ENCODE results near the gene PIN4.
A peak's percentile ranks its signal among the peaks of the same experiment; 100 is the strongest.
"Not testable (repeated sequence)": the region's sequence is repeated elsewhere in the genome, so short reads cannot be mapped to it uniquely, and the experiment has no call there.

The PIN4 gene

GRCh38 chrX:72201836-72202536 is 20.4 kb downstream of the PIN4 start:
- DNase-seq (ENCODE audit: low read depth in 2 of 2, low spot score in 1 of 2) = no peak

DNA sequence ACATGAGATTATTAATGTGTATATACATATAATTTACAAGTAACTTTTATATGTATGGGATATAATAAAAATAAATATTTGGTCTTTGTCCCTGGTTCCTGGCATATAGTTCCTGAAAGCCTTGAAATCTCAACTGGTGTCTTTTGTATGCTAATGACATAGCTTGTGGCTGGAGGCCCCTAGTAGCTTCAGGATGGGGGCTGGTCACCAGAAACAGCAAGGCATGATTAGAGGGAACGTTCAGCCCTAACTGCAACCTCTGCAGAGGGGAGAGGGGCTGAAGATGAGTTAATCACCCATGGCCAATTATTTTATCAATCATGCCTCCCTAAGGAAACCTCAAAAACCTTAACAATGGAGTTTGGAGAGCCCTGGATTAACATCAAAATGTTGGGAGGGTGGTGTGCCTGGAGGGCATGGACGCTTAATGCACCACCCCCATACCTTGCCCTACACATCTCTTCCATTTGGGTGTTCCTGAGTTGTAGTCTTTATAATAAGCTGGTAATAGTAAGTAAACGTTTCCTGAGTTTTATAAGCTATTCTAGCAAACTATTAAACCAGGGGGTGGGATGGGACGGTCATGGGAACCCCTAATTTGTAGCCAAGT is 21.3 kb downstream of the PIN4 start:
- DNase-seq (ENCODE audit: low read depth in 2 of 2, low spot score in 1 of 2) = no peak

GRCh38 chrX:72203421-72203820 is 21.9 kb downstream of the PIN4 start:
- no peak for DNase-seq (ENCODE audit: low read depth in 2 of 2, low spot score in 1 of 2)

DNA sequence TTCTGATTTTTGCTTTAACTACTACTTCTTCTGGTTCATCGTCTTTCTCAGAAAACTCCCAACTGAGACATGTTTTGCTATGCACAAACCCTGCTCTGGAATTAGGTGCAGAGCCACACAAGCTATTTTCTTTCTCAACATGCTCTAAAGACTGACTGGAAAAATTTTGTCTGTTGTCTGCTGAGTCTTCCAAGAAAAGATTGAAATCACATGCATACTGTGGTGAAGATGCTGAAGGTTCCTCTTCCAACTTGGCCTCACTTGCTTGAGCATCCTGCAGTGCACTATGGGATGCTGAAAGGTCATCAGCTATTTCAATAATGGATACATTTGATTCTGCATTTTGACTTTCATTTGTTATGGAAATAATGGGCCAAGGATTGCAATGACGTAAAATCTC is 24.1 kb downstream of the PIN4 start:
- DNase-seq (ENCODE audit: low read depth in 2 of 2, low spot score in 1 of 2) = no peak

GRCh38 chrX:72207366-72207765 is 25.8 kb downstream of the PIN4 start:
- no peak for DNase-seq (ENCODE audit: low read depth in 2 of 2, low spot score in 1 of 2)

DNA sequence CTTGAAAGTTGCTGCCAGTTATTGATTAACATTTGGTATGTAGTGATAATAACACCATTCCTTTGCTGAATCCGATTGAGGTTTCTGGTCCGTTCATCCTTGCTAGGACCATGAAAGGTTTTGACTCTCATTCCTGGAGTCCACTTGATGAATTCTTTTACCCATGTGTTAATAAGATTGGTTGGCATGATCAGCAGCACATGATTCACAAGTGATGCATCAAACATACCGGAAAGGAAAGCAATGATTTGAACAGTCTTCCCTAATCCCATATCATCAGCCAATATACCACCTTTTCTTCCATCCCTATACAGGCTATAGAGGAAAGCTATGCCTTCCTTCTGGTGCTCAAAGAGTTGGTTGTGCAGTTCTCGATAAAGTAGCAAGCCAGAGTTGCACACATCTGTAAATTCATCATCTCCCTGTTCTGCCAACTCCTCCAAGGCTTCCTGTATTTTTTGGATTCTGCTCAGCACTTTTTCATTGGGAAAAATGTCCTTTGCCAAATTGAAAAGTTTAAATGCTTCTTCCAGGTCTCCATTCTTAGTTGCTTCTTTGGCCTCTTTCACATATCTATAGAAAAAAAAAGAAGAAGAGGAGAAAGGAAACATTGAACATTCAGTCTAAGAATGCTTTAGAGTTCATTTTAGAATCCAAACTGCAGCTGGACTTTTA is 26.7 kb downstream of the PIN4 start:
- no peak for DNase-seq (ENCODE audit: low read depth in 2 of 2, low spot score in 1 of 2)

GRCh38 chrX:72216973-72217372 is 35.4 kb downstream of the PIN4 start:
- DNase-seq (ENCODE audit: low read depth in 2 of 2, low spot score in 1 of 2) = no peak

DNA sequence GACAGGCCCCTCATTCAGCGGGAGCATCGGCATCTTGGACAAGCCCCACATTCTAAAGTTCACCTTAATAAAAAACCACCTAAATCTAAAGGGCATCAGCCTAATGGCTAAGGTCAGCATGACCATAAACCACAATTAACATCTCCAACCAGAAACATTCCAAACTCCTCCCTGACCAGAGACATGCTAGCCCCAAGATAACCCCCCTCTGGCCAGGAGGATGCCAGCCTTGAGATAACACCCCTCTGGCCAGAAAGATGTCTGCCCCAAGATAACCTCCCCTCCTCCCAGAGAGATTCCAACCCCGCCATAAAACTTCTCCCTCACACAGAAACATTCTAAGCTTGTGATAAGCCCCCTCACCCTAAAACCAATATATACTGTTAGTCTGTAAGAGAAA is 38.8 kb downstream of the PIN4 start:
- not testable (repeated sequence) for DNase-seq (ENCODE audit: low read depth in 2 of 2, low spot score in 1 of 2)

GRCh38 chrX:72230290-72230689 is 48.7 kb downstream of the PIN4 start:
- DNase-seq (ENCODE audit: low read depth in 2 of 2, low spot score in 1 of 2) = no peak

GRCh38 chrX:72236841-72237240 is 55.3 kb downstream of the PIN4 start:
- DNase-seq (ENCODE audit: low read depth in 2 of 2, low spot score in 1 of 2) = no peak

- no peak for DNase-seq (ENCODE audit: low read depth in 2 of 2, low spot score in 1 of 2)
Observed at GRCh38 chrX:72238183-72238582, 56.6 kb downstream of the PIN4 start.

DNA sequence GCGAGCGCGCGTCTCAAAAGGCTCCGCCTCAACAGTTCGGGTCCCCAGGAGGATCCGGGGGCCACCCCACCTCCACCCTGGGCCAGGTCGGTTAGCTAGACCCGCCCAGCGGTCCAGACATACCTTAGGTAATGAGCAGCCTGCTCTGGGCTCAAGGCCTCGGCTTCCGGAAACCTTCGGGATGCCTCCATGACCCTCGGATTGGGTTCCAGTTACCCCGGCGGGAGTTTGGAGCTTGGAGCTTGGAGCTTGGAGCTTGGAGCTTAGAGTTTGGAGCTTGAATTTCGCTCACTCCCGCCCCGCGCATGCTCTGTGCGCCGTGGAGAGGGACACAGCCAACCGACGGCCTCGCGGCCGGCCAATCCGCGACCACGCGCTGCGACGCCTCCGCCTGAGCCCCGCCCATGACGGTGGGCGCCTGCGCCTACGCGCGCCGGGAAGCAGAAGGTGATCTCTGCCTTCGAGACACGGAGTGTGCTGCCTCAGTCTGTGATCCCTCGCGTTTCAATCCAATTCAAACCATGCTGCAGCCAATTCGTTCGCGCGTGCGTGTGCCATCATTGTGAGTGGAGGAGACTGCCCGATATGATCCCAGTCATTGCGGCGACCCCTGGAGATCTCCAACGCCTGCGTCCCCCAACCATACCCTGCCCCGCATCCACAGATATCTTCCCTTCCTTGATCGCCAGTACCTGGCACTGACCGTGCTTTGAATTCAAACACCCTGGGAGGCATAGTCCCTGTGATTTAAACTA is 57.3 kb downstream of the PIN4 start, which contains the start of gene ERCC6L:
ERCC6L (minus strand) TSS at position 307 of the 755 bp plus-strand sequence; CDS start at position 191, 116 bp downstream.
- DNase-seq (ENCODE audit: low read depth in 2 of 2, low spot score in 1 of 2) = peak; percentile 45 to 64

- DNase-seq (ENCODE audit: low read depth in 2 of 2, low spot score in 1 of 2) = no peak
Observed at GRCh38 chrX:72240976-72241375, 59.4 kb downstream of the PIN4 start.

DNA sequence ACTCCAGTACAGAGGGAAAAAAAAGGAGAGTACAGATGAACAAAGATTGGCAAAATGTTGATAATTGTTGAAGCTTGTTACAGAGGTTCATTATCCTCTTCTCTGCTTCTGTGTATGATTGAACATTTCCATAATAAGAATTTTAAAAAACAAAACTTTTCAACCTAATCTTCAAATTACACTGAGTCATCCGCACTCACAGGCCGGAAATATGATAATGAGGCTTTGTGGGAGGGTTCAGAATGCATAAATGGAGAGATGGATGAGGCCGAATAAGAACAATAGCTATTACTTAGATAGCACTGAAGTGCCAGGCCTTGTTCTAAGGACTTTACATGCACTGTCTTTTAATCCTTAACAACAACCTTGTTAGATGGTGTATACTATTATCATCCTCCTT is 61.9 kb downstream of the PIN4 start:
- no peak for DNase-seq (ENCODE audit: low read depth in 2 of 2, low spot score in 1 of 2)

GRCh38 chrX:72245461-72246089 is 64.0 kb downstream of the PIN4 start:
- DNase-seq (ENCODE audit: low read depth in 2 of 2, low spot score in 1 of 2) = peak; percentile 5 to 12

GRCh38 chrX:72247206-72247942 is 65.8 kb downstream of the PIN4 start:
- no peak for DNase-seq (ENCODE audit: low read depth in 2 of 2, low spot score in 1 of 2)

Data from stimulated activated CD8-positive, alpha-beta memory T cell treated with anti-CD3 and anti-CD28 coated beads, Interleukin-4, amount 100 ng/mL, for 1 hour (primary cell).